ENCODE measurements around the gene MMP20. TPM values are rescaled to one million over a fixed set of nuclear protein-coding genes. Genes with fewer than 3 reads are reported as not detected.
A peak's percentile ranks its signal among the peaks of the same experiment; 100 is the strongest.

The MMP20 gene
- total RNA-seq, 1 experiment from 2014 or later, result 0.30 TPM

GRCh38 chr11:102577182-102577581 lies 48.0 kb downstream of the MMP20 start:
- Histone ChIP-seq H3K4me3 (replicated peaks in 1 of 2; ENCODE audit: low read depth in 1 of 2, low read length in 2 of 2) (no peak overlapping the region), H3K27ac (ENCODE audit: low read depth, low read length) (no peak overlapping the region), H4K20me1 (ENCODE audit: insufficient read depth) (no peaks in the 10 kb centered on the region), H3K4me2 (ENCODE audit: low read length) (no peak overlapping the region), H2AFZ (ENCODE audit: low read depth, low read length, poor library complexity, severe bottlenecking) (peak overlapping the region; percentile 24), H3K9ac (ENCODE audit: low read length) (no peak overlapping the region), H3K79me2 (ENCODE audit: insufficient read depth, low read length) (no peaks in the 10 kb centered on the region), H3K27me3 (ENCODE audit: insufficient read depth, low read length) (no peaks in the 10 kb centered on the region), H3K4me1 (ENCODE audit: control insufficient read depth in 1 of 2, insufficient read depth in 2 of 2, low read length in 2 of 2) (peaks cover 0 to 17% of the 10 kb centered on the region in 2 experiments; a peak in 2 of 4 replicates), H3K36me3 (ENCODE audit: control insufficient read depth in 1 of 2, insufficient read depth in 2 of 2, low read length in 2 of 2) (no peaks in the 10 kb centered on the region), H3K9me3 (ENCODE audit: control insufficient read depth in 1 of 2, insufficient read depth in 1 of 2, low read depth in 1 of 2, low read length in 2 of 2) (no peaks in the 10 kb centered on the region; a peak in 1 of 4 replicates), H3K9me2 (ENCODE audit: insufficient read depth) (no peaks in the 10 kb centered on the region)
- DNase-seq (ENCODE audit: low read depth, low spot score) (no peak), ATAC-seq (no peak)
- ChIA-PET CTCF (interaction anchor here (1.5 kb wide), 1 partner anchor 36 kb away, joined by 3 read pairs; no protein-coding TSS in a partner anchor), RAD21 (ENCODE audit: low non-redundant PET in 1 of 2, low total read pairs in 2 of 2, uncharacterized antibody in 2 of 2, unreplicated experiment in 2 of 2) (no interaction called here), POLR2A (no interaction called here)
- intact Hi-C loops (cut with micrococcal nuclease), result no loop called here
- TF ChIP-seq FOSL1 (IDR thresholded peaks at IDR 0.05; ENCODE audit: low read depth) (no peak), SRF (IDR thresholded peaks at IDR 0.05; ENCODE audit: low read depth) (no peak), TCF7L2 (IDR thresholded peaks at IDR 0.05; ENCODE audit: borderline replicate concordance, extremely low read depth, insufficient read depth, insufficient read length) (no peak), SP1 (IDR thresholded peaks at IDR 0.05; ENCODE audit: low read depth) (no peak), EZH2phosphoT487 (IDR thresholded peaks at IDR 0.05; ENCODE audit: borderline replicate concordance) (no peak), MAX (IDR thresholded peaks at IDR 0.05) (no peak), SIN3A (IDR thresholded peaks at IDR 0.05; ENCODE audit: low read depth) (no peak), ELF1 (IDR thresholded peaks at IDR 0.05; ENCODE audit: borderline replicate concordance, low read depth) (no peak), EZH2 (IDR thresholded peaks at IDR 0.05) (no peak), POLR2A (IDR thresholded peaks at IDR 0.05; ENCODE audit: borderline replicate concordance, extremely low read depth, insufficient read depth, insufficient read length) (no peak), RAD21 (IDR thresholded peaks at IDR 0.05; ENCODE audit: low read depth) (no peak)
- TF ChIP-seq, protein P1, sequence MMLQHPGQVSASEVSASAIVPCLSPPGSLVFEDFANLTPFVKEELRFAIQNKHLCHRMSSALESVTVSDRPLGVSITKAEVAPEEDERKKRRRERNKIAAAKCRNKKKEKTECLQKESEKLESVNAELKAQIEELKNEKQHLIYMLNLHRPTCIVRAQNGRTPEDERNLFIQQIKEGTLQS (IDR thresholded peaks at IDR 0.05), result no peak
- no TSS peak for BruUV-seq (replicated peaks)

- no peak overlapping the region for H3K4me3 ChIP-seq (replicated peaks in 1 of 2; ENCODE audit: low read depth in 1 of 2, low read length in 2 of 2)
- intact Hi-C loops (cut with micrococcal nuclease), result no loop called here
- H3K9me2 ChIP-seq (ENCODE audit: insufficient read depth), result no peaks in the 10 kb centered on the region
- no peak for TF ChIP-seq CEBPB (IDR thresholded peaks at IDR 0.05; ENCODE audit: low read depth)
- no peak for TF ChIP-seq ZFX (IDR thresholded peaks at IDR 0.05)
- TF ChIP-seq MAX (IDR thresholded peaks at IDR 0.05), result no peak
- no peak for TF ChIP-seq RAD21 (IDR thresholded peaks at IDR 0.05; ENCODE audit: low read depth)
- TF ChIP-seq JUND (IDR thresholded peaks at IDR 0.05), result no peak
- no peak for TF ChIP-seq CBX3 (IDR thresholded peaks at IDR 0.05; ENCODE audit: low read depth)
- no peak for TF ChIP-seq SP1 (IDR thresholded peaks at IDR 0.05; ENCODE audit: low read depth)
- no peak for TF ChIP-seq ZBTB33 (IDR thresholded peaks at IDR 0.05; ENCODE audit: extremely low read depth, insufficient replicate concordance, low read length)
- no peak for TF ChIP-seq EZH2 (IDR thresholded peaks at IDR 0.05)
- TF ChIP-seq ELF1 (IDR thresholded peaks at IDR 0.05; ENCODE audit: borderline replicate concordance, low read depth), result no peak
- TF ChIP-seq, protein P1 (IDR thresholded peaks at IDR 0.05), result no peak
- TF ChIP-seq SIN3A (IDR thresholded peaks at IDR 0.05; ENCODE audit: low read depth), result no peak
- TF ChIP-seq POLR2AphosphoS5 (IDR thresholded peaks at IDR 0.05; ENCODE audit: low read depth, low read length), result no peak
- no peak for TF ChIP-seq FOSL1 (IDR thresholded peaks at IDR 0.05; ENCODE audit: low read depth)
- no TSS peak for BruUV-seq (replicated peaks)
- no peak overlapping the region for H3K4me2 ChIP-seq (ENCODE audit: low read length)
- no peaks in the 10 kb centered on the region; a peak in 1 of 4 replicates for H3K9me3 ChIP-seq (ENCODE audit: control insufficient read depth in 1 of 2, insufficient read depth in 1 of 2, low read depth in 1 of 2, low read length in 2 of 2)
- ChIA-PET RAD21 (ENCODE audit: low non-redundant PET in 1 of 2, low total read pairs in 2 of 2, uncharacterized antibody in 2 of 2, unreplicated experiment in 2 of 2) (no interaction called here), CTCF (interaction anchor here (1.5 kb wide), 1 partner anchor 37 kb away, joined by 3 read pairs; no protein-coding TSS in a partner anchor), POLR2A (no interaction called here)
- no peak overlapping the region for H3K27ac ChIP-seq (ENCODE audit: low read depth, low read length)
- no peaks in the 10 kb centered on the region for H3K79me2 ChIP-seq (ENCODE audit: insufficient read depth, low read length)
- H3K36me3 ChIP-seq (ENCODE audit: control insufficient read depth in 1 of 2, insufficient read depth in 2 of 2, low read length in 2 of 2), result no peaks in the 10 kb centered on the region
- peaks cover 0 to 17% of the 10 kb centered on the region in 2 experiments; a peak in 2 of 4 replicates for H3K4me1 ChIP-seq (ENCODE audit: control insufficient read depth in 1 of 2, insufficient read depth in 2 of 2, low read length in 2 of 2)
- no peaks in the 10 kb centered on the region for H4K20me1 ChIP-seq (ENCODE audit: insufficient read depth)
- H2AFZ ChIP-seq (ENCODE audit: low read depth, low read length, poor library complexity, severe bottlenecking), result no peak overlapping the region
- DNase-seq (ENCODE audit: low read depth, low spot score) (no peak), ATAC-seq (no peak)
- H3K9ac ChIP-seq (ENCODE audit: low read length), result no peak overlapping the region
- H3K27me3 ChIP-seq (ENCODE audit: insufficient read depth, low read length), result no peaks in the 10 kb centered on the region
These were observed 48.8 kb downstream of the MMP20 start for GRCh38 chr11:102576350-102576749.
